GM20431 (cell line): ENCODE data around the gene SPATA12.
"Not testable (repeated sequence)": the region's sequence is repeated elsewhere in the genome, so short reads cannot be mapped to it uniquely, and the experiment has no call there.

ENCODE experiments used
- in situ Hi-C: fragments of 300-500 bp; cut with MseI, MboI; formaldehyde crosslinking; loops from one replicate; pipeline ENCODE4 v1.15.0; 2020; ENCODE audit warnings: low sequenced_read_pairs; ENCODE audit not compliant: unreplicated experiment

The SPATA12 gene

DNA sequence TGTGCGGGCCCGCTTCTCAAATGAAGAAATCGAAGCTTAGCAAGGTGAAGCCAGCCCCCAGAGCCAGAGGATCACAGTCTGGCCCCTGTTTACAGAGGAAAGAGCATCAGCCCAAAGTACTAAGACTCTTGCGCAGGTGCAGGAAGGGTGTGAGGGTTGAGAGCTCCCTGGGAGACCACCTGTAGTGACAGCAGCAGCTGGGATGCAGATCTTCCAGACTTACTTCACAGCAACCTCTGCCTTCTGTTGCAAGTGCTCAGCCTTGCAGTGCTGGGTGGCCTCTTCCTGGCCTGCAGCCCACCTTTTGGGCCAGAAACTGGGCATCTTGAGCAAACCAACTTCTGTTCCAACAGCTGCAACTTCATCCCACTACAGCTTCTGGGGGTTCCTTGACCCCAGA lies 19.7 kb downstream of the SPATA12 start:
- in situ Hi-C loops: no loop called here

DNA sequence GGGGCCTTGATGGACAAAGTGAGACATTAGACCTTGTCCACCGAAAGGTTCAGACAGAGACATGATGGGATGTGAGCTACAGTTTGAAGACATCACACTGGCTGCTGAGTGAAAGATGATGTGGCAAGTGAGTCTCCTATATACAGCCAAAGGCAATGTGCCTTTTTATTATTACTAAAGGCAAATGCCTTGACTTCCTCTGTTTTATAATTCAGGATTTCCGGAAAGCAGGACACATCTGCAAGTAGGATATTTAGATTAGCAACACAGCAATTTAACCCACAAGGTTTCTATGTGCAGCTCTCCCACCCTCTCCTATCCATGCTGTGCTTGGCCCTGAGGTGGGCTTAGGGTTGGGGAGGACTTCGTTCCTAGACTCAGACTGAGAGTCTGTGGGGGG lies 20.7 kb downstream of the SPATA12 start:
- in situ Hi-C loops: no loop called here

DNA sequence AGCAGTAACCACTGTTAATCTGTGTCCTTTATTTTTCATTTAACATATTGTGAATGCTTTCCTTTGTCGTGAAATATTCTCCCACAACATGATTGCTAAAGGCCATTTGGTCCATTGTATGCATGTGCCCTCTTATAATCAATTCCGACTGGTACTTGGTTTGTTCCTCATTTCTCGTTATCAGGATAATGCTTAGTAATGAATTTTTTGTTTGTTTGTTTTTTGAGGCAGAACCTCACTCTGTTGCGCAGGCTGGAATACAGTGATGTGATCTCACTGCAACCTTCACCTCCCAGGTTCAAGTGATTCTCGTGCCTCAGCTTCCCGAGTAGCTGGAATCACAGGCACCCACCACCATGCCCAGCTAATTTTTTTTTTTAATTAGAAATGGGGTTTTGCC lies 22.0 kb downstream of the SPATA12 start:
- in situ Hi-C loops: no loop called here

DNA sequence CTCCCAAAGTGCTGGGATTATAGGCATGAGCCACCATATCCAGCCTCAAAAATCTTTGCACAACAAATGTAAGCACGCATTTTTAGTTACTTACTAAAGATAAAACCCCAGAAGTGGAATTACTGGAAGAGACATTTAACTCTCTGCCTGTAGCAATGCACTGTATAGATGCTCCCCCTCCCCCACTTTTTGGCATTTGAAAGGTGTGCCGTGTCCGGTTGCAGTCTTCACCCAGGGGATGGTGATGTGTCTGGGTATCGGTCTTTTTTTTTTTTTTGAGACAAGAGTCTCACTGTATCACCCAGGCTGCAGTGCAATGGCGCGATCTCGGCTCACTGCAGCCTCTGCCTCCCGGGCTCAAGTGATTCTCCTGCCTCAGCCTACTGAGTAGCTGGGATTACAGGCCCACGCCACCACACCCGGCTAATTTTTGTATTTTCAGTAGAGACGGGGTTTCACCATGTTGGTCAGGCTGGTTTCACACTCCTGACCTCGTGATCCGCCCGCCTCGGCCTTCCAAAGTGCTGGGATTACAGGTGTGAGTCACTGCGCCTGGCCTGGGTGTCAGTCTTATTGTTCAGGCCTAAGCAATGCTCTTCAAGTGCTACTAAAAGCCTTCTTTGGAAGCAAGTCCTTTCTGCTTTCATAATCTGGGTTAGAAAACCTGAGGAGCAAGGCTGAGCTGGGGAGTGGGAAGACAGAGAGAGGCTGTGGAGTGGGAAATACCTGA lies 23.0 kb downstream of the SPATA12 start:
- in situ Hi-C loops: not testable (repeated sequence)

DNA sequence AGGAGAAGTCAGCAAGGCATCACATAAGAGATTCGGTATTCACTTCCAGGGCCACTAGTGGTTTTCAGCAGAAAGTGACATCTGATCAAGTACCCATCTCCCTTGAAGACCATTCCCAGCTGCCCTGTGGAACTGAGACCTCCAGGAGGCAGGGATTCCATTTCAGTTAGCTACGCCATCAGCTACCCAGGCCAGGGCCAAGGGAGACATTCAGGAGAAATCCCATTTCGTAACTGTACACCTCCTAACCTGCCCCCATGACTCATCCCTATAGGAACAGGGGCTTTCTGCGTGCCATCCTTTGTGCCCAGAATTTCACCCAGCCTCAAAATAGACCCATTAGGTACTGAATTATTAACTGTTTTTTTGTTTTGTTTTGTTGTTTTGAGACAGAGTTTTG lies 24.7 kb downstream of the SPATA12 start:
- in situ Hi-C loops: no loop called here

DNA sequence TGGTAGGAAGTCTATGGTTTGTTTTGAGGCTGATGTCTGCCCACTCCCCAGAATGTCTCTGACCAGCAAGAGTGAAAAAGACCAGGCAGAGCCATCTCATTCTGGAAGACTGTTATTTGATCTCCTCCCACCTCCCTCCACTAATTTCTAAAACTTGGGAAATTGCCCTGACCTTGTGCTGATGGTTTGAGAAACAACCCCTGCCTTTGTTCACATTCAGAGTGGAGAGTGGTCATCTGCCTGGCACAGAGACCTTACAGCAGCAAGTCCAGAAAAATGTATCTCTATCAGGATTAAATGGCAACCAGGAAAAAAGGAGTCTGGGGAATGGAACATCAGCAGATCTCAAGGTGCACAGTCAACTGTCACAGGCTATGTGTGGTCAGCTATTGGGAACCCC lies 25.7 kb downstream of the SPATA12 start:
- in situ Hi-C loops: no loop called here

DNA sequence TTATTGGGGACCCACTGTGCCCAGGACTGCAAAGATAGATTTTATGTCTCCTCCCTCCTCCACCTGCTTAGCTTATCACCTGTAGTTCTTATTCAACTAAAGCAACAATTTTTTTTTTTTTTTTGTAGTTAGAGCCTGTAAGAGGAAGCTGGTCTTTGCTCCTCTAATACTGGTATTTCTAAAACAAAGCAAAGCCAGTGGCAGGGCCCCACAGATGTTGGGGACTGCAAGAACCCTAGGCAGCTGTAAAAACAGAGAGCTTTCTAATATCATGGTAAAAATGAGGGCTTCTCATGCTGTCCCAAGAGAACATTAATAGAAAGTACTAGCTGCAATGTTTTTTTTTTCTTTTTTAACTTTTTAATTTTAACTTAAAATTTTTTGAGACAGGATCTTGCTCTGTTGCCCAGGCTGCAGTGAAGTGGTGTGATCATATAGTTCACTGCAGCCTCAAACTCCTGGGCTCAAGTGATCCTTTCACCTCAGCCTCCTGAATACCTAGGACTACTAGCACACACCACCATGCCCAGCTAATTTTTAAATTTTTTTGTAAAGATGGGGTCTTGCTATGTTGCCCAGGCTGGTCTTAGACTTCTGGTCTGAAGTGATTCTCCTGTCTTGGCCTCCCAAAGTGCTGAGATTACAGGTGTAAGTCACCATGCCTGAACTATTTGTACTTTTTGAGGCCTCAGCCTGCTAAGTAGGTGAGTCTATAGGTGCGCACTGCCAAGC lies 27.1 kb downstream of the SPATA12 start:
- in situ Hi-C loops: no loop called here

DNA sequence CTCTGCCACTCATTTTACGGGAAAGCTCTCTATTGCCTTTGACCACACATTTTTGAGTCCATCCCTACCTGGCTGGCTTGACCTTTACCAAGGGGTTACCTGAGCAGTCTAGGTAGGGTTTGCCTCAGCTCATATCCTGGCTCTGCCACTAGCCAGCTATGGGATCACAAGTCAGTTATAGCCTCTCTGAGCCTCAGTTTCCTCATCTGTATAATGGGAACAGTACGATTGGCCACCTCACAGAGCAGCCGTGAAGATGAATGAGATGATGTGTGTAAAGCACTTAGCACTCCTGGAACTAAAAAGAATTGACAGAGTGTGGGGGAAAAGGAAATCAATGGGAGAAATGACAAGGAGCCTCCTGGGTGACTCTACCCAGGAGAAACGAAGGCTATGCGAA lies 28.0 kb downstream of the SPATA12 start:
- in situ Hi-C loops: no loop called here

DNA sequence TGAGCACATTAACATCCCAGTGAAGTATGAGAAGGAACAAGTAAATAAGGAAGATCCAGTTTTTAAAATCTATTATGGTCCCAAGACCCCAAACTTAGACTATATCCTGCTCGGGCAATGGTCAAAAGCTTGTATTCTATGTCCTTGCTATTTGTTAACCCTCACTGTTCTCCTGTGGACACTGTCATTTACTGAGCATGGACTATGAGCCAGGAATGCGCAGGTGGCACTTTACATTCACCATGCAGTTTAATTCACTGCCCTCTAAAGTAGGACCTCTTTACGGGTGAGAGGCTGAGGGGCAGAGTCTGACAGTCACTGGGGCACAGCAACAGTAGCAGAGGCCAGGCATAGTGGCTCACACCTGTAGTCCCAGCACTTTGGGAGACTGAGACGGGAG lies 28.6 kb downstream of the SPATA12 start:
- in situ Hi-C loops: no loop called here

DNA sequence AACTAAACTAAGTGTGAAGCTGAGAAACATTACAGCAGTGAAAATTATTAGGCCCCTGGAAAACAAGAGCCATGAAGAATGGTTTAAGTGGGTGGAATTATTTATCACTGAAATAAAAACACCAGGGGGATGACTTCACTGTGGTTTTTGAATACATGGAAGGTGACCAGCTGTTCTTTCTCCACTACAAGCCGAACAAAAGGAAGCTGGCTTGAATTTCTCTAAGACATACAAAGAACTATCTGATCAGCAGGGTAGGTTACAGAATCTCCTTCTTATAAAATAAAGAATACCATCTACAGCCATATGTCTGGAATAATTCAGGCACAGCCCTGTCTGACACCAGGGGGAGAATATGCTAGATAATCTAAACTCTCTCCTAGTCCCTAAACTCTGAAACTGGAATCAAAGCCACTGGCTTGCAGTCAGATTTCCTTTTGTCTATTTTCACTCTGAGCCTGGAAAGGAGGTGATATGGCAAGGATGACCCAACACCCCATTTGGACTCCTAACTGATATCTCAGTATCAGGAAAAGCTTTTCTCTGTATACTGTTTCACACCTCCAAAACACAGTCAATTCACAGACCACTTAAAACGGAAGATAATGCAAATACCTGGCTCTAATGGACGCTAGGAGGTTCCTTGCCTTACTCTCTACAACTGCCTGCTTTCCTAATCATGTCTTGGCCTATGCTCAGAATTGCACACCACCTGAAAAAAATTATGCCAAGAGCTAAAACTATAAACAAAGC lies 31.2 kb downstream of the SPATA12 start:
- in situ Hi-C loops: no loop called here

DNA sequence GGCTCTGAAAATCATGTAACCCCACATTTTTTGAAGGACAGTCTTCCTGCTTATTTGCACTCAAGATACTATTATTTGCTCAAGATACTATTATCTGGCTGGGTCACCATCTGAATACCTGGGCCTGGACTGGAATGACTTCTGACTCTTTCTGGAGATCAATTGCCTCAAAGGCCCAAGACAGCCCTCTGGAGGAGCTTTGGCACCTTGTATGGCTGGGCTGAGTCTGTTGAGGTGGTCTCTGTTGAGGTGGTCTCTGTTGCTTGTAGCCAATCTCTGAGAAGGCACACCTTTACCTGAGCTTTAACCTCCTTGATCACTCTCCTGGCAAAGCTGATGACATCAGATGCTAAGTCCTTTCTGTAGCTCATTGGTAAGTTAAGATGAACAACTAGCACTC lies 33.0 kb downstream of the SPATA12 start:
- in situ Hi-C loops: no loop called here

DNA sequence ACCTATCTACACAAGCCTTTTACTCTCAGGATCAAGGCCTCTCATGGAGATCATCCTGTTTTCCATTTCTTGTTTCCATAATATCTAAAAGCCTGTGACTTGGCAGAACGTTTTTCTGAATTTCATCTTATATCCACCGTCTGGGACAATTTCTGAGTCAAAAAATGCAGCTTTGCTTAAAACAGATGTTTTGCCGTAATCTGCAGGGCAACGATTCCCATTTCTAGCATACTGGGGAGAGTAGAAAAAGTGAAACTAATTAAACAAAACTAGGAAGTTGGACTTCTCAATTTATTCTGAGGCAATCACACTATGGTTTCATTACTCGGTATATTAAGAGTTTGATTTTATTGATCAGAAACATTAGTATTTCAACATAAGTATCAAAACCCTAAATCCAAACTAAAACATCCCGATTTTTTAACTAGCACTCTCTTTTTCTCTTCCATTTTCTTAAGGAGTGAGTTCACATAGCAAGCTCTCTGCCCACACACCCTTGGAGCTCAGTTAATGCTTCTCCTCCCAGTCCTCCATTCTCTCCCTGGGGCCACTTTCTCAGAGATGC lies 33.6 kb downstream of the SPATA12 start:
- in situ Hi-C loops: no loop called here

DNA sequence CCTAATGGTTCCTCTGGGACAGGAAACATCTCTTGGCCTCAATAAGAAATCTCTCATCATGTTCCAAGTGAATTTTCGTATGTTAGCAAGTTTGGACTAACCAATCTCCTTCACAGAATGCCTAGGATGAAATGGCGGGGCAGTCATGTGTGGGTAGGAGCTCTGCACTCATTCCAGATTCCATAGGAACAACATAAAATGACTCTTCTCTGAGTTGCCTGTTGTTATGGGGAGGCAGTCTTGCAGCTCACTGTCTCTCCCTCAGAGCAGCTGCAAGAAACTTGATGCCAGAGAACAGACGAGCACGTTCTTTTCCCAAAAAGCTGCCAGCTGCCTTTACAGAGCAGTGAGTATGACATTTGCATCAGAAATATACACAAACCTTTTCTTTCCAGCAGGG lies 34.1 kb downstream of the SPATA12 start:
- in situ Hi-C loops: no loop called here

DNA sequence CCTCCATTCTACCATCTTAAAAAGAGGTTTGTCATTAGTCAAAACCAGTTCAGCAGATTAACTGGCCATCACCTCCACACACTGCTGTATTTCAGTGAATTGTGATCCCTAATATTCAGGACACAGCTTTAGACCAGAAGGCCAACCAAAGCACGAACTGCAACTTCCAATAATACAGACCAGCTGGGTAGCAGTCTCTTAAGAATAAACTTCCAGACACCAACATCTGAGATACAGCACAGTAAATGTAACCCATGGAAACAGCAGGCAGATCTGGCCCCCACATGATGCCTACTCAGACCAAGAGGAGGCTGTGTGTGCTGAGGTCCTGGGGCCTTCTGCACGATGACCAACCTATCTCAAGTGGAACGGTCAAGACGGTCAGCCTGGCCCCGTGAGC lies 34.9 kb downstream of the SPATA12 start:
- in situ Hi-C loops: no loop called here

DNA sequence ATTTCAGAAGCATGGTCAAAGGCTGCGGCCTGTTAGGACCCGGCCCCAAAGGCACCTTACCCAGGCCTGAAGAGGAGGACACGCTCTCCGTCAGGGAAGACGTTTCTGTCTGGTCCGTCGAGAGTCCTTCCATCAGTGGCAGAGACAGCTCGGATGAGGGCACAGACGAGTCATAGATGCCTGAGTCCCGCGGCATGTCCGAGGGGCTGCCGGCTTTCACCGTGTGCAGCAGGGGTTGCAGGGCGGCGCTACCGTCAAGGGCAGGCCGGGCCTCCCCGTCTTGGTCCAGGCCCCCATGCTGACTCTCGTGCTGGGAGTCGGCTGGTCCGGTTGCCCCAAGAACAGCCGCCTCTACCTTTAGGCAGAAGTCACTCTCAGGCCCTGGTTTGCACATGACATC lies 37.1 kb downstream of the SPATA12 start:
- in situ Hi-C loops: no loop called here

DNA sequence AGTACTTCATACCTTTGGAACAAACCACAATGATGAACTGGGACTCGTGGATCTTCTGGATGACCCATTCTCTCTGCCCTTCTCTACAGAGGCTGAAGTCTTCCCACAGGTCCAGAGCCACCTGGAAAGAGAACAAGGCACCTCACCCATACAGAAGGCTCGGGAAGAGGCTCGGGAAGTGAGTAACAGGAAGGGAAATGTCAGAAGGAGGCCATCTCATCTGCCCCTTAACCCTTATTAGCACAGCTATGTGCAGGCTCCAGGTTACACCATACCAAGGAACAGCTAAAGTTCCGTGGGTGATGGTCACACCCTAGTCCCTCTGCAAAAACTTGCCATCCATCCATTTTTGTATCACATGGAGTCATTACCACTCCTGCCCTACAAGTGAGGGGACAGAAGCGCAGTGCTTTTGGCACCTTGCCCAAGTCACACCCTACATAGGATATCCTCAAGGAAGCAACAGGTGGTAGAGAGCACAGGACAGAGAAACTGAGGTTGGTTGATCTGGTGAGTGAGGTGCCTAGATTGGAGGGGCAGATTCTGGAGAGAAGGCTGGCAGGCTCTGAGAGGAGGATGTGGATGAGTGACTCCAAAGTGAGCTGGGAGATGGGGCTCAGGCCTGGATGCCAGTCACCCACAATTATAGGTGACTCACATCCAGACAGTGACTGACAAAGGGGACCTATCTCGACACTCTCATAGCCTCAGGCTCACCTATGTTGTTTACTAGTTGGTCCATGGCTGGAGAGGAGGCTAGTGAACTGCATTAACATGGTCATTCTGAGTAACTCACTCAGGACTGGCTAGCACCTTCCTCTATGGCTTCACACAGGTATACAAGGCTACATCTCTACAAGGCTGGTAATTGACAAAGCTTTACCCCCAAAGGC lies 38.2 kb downstream of the SPATA12 start:
- in situ Hi-C loops: no loop called here

DNA sequence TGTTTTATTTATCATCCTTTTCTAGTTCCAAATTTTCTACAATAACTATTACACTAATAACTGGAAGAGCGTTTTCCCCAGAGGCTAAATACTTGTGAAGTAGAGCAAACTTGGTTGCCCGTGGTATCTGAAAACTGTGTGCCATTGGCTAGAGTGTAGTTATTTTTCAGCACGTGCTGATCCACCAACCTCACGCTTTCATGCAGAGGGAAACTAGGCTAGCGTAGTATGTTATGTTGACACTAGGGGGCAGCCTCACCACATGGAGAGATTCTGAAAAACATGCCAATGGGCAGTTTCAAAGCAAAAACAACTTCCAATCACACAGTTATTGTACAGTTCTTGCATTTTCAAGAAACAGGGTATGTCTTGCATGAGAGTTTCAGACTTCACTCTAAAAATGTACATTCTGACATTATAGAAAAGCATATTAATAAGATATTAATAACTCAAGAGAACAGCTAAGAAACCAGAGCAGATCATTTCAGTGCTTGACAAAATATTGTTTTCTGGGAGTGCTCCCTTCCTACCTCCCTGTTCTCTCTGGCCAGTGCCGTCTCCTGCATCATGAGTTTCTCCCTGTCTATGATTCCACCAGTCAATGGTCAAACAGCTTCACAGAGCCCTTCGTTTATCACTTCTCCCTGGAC lies 39.7 kb downstream of the SPATA12 start:
- in situ Hi-C loops: no loop called here

DNA sequence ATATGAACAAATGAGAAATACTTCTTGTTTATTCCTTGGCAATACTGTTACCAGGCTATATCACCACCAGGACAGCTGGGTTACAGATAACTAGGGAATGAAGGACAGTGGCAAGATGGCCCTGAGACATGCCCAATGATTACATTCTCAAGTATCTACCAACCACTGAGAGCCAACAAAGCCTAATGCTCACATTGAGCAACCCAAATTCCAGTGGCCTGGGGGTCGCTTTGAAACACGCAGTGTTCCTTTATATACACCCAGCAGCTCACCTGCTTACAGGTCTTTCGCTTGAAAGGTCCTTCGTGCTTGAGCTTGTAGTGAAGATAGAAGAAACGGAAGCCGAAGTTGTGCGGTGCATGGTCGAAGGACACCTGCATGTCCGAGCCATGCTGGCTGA lies 45.1 kb downstream of the SPATA12 start:
- in situ Hi-C loops: no loop called here

DNA sequence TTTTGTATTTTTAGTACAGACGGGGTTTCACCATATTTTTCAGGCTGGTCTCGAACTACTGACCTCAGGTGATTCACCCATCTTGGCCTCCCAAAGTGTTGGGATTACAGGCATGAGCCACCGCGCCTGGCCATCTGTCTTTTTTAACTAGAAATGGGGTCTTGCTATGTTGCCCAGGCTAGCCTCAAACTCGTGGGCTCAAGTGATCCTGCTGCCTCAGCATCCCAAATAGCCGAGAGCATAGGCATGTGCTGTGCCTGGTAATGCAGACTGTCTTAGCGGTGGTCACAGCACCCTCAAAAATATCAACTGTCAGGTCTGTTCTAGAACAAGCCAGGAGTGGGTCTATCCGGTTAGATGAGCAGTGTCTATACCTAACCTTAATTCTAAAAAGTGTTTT lies 48.2 kb downstream of the SPATA12 start:
- in situ Hi-C loops: no loop called here
